ENCODE results near the gene IL2RA.

IL2RA gene

DNA sequence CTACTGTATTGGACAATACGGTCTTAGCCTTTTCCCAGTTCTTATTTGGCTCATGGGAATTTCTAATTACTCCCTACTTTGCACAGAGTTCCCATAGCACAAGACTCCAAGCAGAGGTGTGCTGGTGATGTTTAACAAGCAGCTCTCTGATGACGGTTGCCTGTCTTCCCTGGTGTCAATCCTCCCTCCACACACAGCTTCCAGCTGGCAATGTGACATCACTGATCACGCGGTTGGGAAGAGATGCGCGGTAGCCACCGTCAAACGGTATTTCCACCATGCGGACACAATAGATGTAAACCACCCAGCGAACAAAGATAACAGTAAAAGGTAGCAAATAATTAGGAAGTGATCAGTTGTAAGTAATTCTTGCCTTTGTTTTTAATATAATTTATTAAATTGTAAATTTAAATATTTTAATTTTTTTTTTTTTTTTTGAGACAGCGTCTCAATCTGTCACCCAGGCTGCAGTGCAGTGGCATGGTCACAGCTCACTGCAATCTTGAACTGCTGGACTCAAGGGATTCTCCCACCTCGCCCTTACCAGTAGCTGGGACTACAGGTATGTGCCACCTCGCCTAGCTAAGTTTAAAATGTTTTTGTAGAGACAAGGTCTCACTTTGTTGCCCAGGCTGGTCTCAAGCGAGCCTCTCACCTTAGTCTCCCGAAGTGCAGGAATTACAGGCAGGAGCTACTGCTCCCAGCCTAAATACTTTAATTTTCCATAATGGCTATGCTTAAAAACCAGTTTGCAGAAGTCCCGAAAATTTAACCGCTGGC lies 48.6 kb downstream of the IL2RA start:
- peak; percentile 66 for ATAC-seq
- TF ChIP-seq TOX (CRISPR knock-in tag; IDR thresholded peaks at IDR 0.05; ENCODE audit: borderline replicate concordance) (no peak), ZNF70 (CRISPR knock-in tag; IDR thresholded peaks at IDR 0.05) (no peak), ZFP3 (CRISPR knock-in tag; IDR thresholded peaks at IDR 0.05) (no peak), OSR1 (CRISPR knock-in tag; IDR thresholded peaks at IDR 0.05) (no peak), ARNTL (CRISPR knock-in tag; IDR thresholded peaks at IDR 0.05; ENCODE audit: borderline replicate concordance, low read depth) (no peak), PPARA (CRISPR knock-in tag; IDR thresholded peaks at IDR 0.05; ENCODE audit: borderline replicate concordance) (no peak), ZNF8 (CRISPR knock-in tag; IDR thresholded peaks at IDR 0.05) (no peak), RARB (CRISPR knock-in tag; IDR thresholded peaks at IDR 0.05) (no peak), ZNF565 (CRISPR knock-in tag; conservative IDR thresholded peaks at IDR 0.05; ENCODE audit: low read depth) (no peak), ISL1 (CRISPR knock-in tag; IDR thresholded peaks at IDR 0.05) (no peak), ZC3H10 (CRISPR knock-in tag; IDR thresholded peaks at IDR 0.05) (no peak), TCF4 (CRISPR knock-in tag; IDR thresholded peaks at IDR 0.05; ENCODE audit: borderline replicate concordance) (no peak)
- TF ChIP-seq, protein P1, sequence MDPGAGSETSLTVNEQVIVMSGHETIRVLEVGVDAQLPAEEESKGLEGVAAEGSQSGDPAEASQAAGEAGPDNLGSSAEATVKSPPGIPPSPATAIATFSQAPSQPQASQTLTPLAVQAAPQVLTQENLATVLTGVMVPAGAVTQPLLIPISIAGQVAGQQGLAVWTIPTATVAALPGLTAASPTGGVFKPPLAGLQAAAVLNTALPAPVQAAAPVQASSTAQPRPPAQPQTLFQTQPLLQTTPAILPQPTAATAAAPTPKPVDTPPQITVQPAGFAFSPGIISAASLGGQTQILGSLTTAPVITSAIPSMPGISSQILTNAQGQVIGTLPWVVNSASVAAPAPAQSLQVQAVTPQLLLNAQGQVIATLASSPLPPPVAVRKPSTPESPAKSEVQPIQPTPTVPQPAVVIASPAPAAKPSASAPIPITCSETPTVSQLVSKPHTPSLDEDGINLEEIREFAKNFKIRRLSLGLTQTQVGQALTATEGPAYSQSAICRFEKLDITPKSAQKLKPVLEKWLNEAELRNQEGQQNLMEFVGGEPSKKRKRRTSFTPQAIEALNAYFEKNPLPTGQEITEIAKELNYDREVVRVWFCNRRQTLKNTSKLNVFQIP (CRISPR knock-in tag; IDR thresholded peaks at IDR 0.05; ENCODE audit: borderline replicate concordance, low read depth): no peak
- TF ChIP-seq, protein P2, sequence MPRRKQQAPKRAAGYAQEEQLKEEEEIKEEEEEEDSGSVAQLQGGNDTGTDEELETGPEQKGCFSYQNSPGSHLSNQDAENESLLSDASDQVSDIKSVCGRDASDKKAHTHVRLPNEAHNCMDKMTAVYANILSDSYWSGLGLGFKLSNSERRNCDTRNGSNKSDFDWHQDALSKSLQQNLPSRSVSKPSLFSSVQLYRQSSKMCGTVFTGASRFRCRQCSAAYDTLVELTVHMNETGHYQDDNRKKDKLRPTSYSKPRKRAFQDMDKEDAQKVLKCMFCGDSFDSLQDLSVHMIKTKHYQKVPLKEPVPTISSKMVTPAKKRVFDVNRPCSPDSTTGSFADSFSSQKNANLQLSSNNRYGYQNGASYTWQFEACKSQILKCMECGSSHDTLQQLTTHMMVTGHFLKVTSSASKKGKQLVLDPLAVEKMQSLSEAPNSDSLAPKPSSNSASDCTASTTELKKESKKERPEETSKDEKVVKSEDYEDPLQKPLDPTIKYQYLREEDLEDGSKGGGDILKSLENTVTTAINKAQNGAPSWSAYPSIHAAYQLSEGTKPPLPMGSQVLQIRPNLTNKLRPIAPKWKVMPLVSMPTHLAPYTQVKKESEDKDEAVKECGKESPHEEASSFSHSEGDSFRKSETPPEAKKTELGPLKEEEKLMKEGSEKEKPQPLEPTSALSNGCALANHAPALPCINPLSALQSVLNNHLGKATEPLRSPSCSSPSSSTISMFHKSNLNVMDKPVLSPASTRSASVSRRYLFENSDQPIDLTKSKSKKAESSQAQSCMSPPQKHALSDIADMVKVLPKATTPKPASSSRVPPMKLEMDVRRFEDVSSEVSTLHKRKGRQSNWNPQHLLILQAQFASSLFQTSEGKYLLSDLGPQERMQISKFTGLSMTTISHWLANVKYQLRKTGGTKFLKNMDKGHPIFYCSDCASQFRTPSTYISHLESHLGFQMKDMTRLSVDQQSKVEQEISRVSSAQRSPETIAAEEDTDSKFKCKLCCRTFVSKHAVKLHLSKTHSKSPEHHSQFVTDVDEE (CRISPR knock-in tag; IDR thresholded peaks at IDR 0.05): no peak
- TF ChIP-seq, protein P3, sequence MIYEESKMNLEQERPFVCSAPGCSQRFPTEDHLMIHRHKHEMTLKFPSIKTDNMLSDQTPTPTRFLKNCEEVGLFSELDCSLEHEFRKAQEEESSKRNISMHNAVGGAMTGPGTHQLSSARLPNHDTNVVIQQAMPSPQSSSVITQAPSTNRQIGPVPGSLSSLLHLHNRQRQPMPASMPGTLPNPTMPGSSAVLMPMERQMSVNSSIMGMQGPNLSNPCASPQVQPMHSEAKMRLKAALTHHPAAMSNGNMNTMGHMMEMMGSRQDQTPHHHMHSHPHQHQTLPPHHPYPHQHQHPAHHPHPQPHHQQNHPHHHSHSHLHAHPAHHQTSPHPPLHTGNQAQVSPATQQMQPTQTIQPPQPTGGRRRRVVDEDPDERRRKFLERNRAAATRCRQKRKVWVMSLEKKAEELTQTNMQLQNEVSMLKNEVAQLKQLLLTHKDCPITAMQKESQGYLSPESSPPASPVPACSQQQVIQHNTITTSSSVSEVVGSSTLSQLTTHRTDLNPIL (CRISPR knock-in tag; IDR thresholded peaks at IDR 0.05; ENCODE audit: low read depth): no peak

DNA sequence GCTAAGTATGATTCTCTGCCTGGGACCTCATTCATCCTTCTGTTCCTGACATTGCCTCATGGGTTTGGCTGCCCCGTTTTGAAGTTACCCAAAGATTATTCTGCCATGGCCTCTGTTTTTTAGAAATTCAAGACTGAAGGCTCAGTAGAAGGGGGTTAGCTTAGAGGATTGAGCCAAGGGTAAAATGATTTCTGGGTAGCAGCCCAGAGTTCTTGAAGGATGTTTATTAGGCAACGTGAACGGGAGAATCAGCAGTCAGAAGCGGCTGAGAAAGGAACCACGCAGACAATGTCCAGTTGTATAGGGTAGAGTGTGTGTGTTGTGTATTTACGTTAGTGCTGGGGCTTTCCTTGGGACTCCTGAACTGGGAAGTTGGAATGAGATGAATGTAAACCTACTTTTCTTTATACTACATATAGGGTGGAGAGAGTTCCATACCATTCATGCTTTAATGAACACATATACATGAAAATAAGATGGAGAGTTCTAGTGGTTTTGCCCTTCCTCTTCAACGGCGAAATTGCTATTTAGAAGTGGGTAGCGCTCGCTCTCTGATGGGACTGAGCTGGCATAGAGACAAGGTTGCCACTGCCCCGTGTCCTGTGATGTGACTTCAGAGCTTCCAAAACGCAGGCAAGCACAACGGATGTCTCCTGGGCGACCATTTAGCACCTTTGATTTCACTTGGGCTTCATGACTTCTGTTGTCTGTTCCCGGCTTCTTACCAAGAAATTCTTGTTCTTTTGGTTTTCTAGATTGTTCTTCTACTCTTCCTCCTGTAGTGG lies 49.9 kb downstream of the IL2RA start:
- ATAC-seq: no peak

More for the DNA sequence above, 49.9 kb downstream of the IL2RA start:
- TF ChIP-seq ARNTL (CRISPR knock-in tag; IDR thresholded peaks at IDR 0.05; ENCODE audit: borderline replicate concordance, low read depth) (no peak), ZFP30 (CRISPR knock-in tag; IDR thresholded peaks at IDR 0.05) (no peak), GLIS3 (CRISPR knock-in tag; IDR thresholded peaks at IDR 0.05) (no peak), BACH2 (CRISPR knock-in tag; IDR thresholded peaks at IDR 0.05; ENCODE audit: borderline replicate concordance) (no peak), RARB (CRISPR knock-in tag; IDR thresholded peaks at IDR 0.05) (no peak), TOX (CRISPR knock-in tag; IDR thresholded peaks at IDR 0.05; ENCODE audit: borderline replicate concordance) (no peak), OSR1 (CRISPR knock-in tag; IDR thresholded peaks at IDR 0.05) (no peak), CSDC2 (CRISPR knock-in tag; IDR thresholded peaks at IDR 0.05) (no peak), ZC3H10 (CRISPR knock-in tag; IDR thresholded peaks at IDR 0.05) (no peak), ESRRG (CRISPR knock-in tag; IDR thresholded peaks at IDR 0.05) (no peak), ZNF8 (CRISPR knock-in tag; IDR thresholded peaks at IDR 0.05) (no peak), ZNF565 (CRISPR knock-in tag; conservative IDR thresholded peaks at IDR 0.05; ENCODE audit: low read depth) (no peak), PPARA (CRISPR knock-in tag; IDR thresholded peaks at IDR 0.05; ENCODE audit: borderline replicate concordance) (no peak), TCF4 (CRISPR knock-in tag; IDR thresholded peaks at IDR 0.05; ENCODE audit: borderline replicate concordance) (no peak)
- TF ChIP-seq, protein P2 (CRISPR knock-in tag; IDR thresholded peaks at IDR 0.05): no peak
- TF ChIP-seq, protein P1 (CRISPR knock-in tag; IDR thresholded peaks at IDR 0.05; ENCODE audit: borderline replicate concordance, low read depth): no peak
- TF ChIP-seq, protein P4, sequence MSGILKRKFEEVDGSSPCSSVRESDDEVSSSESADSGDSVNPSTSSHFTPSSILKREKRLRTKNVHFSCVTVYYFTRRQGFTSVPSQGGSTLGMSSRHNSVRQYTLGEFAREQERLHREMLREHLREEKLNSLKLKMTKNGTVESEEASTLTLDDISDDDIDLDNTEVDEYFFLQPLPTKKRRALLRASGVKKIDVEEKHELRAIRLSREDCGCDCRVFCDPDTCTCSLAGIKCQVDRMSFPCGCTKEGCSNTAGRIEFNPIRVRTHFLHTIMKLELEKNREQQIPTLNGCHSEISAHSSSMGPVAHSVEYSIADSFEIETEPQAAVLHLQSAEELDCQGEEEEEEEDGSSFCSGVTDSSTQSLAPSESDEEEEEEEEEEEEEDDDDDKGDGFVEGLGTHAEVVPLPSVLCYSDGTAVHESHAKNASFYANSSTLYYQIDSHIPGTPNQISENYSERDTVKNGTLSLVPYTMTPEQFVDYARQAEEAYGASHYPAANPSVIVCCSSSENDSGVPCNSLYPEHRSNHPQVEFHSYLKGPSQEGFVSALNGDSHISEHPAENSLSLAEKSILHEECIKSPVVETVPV (CRISPR knock-in tag; IDR thresholded peaks at IDR 0.05): no peak
- TF ChIP-seq, protein P5, sequence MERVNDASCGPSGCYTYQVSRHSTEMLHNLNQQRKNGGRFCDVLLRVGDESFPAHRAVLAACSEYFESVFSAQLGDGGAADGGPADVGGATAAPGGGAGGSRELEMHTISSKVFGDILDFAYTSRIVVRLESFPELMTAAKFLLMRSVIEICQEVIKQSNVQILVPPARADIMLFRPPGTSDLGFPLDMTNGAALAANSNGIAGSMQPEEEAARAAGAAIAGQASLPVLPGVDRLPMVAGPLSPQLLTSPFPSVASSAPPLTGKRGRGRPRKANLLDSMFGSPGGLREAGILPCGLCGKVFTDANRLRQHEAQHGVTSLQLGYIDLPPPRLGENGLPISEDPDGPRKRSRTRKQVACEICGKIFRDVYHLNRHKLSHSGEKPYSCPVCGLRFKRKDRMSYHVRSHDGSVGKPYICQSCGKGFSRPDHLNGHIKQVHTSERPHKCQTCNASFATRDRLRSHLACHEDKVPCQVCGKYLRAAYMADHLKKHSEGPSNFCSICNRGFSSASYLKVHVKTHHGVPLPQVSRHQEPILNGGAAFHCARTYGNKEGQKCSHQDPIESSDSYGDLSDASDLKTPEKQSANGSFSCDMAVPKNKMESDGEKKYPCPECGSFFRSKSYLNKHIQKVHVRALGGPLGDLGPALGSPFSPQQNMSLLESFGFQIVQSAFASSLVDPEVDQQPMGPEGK (CRISPR knock-in tag; IDR thresholded peaks at IDR 0.05; ENCODE audit: borderline replicate concordance): no peak

Data from SK-N-SH treated with all-trans-retinoic acid at 6 μM for 48 hours (cell line).